Kidney epithelial cell (primary cell): ENCODE data around the gene TYK2. TPM values are rescaled to one million over a fixed set of nuclear protein-coding genes. Genes with fewer than 3 reads are reported as not detected.
A peak's percentile ranks its signal among the peaks of the same experiment; 100 is the strongest.

Experiments used
- DNase-seq: peaks from one replicate; pipeline ENCODE4 v3.0.0-alpha.2; 2010; ENCODE audit warnings: low read depth
- H3K27me3 ChIP-seq: 2 replicates; pipeline ENCODE4 v1.6.0; 2011; ENCODE audit warnings: low read length; ENCODE audit not compliant: control insufficient read depth, insufficient read depth
- H3K36me3 ChIP-seq: 2 replicates; pipeline ENCODE4 v1.5.1; 2011; ENCODE audit warnings: low read length; ENCODE audit not compliant: control insufficient read depth, insufficient read depth
- H3K4me3 ChIP-seq: 2 replicates; pipeline ENCODE4 v1.5.1; 2011; ENCODE audit warnings: low read depth, mild to moderate bottlenecking, control low read depth, low read length
- CTCF ChIP-seq: IDR thresholded peaks from 2 replicates; pipeline ENCODE4 v1.5.1; 2011; ENCODE audit warnings: mild to moderate bottlenecking, moderate library complexity, low read length, control low read depth, inconsistent platforms; ENCODE audit not compliant: insufficient read depth, poor library complexity, severe bottlenecking
- total RNA-seq: library from RNA; depleted of rRNA; stranded (reverse); fragments of >200 nt; gene quantifications from 2 replicates; pipeline ENCODE4 v1.2.3, GENCODE V29; 2015

Gene TYK2
- 64.8 and 104 TPM in 2 replicates for total RNA-seq

- no peak for TF ChIP-seq CTCF
- DNase-seq = peak; percentile 95
- H3K36me3 ChIP-seq = no peaks in the 10 kb centered on the region
- H3K27me3 ChIP-seq = no peaks in the 10 kb centered on the region
- peak within 1 kb of the TSS; percentile 82 for H3K4me3 ChIP-seq
Measured at GRCh38 chr19:10380313-10381102, at the start of gene TYK2. TYK2 (minus strand) TSS chr19:10380572; CDS start chr19:10378406, 2,166 bp downstream.

- DNase-seq = no peak
- Histone ChIP-seq H3K4me3 (no peak overlapping the region), H3K36me3 (no peaks in the 10 kb centered on the region), H3K27me3 (peaks cover 30% of the 10 kb centered on the region)
- TF ChIP-seq CTCF = no peak
Measured at GRCh38 chr19:10428996-10429381, 48.6 kb upstream of the TYK2 start.

DNA sequence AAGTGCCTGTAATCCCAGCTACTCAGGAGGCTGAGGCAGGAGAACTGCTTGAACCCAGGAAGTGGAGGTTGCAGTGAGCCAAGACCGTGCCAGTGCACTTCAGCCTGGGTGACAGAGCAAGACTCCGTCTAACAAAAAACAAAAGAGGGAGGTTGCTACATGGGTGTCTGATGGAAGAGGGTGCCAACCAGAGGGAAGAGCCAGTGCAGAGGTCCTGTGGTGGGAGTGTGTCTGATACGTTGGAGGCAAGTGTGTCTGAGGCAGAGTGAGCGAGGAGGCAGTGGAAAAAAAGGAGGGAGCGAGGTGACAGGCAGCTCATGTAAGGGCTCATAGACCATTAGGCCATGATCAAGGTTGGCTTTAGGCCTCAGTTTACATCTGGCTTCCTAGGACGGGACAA, 46.8 kb upstream of the TYK2 start:
- no peak for TF ChIP-seq CTCF
- peaks cover 38% of the 10 kb centered on the region for H3K27me3 ChIP-seq
- H3K4me3 ChIP-seq = no peak overlapping the region
- H3K36me3 ChIP-seq = no peaks in the 10 kb centered on the region
- no peak for DNase-seq

DNA sequence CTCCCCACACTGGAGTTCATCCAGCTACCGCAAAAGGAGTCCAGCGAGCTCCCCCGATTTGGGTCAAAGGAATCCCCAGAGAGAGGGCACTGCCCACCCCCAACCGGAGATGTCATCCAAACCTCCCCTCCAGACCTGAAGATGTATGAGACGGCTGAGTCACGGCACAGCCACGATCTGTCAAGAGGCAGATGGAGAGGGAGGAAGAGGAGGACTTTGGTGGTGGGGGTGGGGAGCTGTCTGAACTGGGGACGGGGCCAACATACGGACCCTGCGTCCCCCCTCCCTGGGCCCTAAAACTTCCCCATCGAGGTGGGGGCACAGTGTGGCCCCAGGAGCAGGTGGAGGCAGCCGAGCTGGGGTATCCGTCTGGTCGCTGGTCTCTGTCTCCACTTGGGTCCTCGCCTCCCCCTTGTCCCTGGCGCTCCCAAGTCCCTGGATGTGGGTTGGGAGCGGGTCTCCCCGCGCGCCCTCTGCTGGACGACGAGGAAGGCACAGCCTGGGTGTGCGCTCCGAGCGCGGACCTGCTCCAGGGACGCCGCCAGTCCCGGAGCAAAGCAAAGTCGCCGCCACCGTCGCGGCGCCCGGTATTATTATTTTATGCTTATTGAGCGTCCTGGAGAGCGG, 43.8 kb upstream of the TYK2 start:
- peak; percentile 94 for TF ChIP-seq CTCF
- no peak for DNase-seq
- Histone ChIP-seq H3K4me3 (no peak overlapping the region), H3K27me3 (peaks cover 54% of the 10 kb centered on the region), H3K36me3 (no peaks in the 10 kb centered on the region)

DNA sequence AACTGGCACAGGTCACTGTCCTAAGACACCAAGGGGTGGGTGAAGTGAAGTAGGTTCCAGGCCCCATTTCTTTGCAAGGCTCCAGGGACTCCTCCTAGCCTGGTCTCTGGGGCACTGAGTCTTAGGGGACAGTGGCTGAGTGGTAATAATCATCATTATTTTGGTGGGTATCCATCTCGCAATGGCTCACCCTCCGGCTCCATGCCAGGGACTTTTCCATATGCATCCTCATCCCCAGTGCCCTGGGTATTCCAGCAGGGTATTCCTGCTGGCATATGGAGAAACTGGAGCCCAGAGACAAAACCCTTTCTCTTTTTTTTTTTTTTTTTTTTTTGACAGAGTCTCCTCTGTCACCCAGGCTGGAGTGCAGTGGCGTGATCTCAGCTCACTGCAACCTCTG, 42.5 kb upstream of the TYK2 start:
- Histone ChIP-seq H3K36me3 (no peaks in the 10 kb centered on the region), H3K4me3 (no peak overlapping the region), H3K27me3 (peaks cover 67% of the 10 kb centered on the region)
- DNase-seq = no peak
- TF ChIP-seq CTCF = no peak

- H3K27me3 ChIP-seq = peaks cover 74% of the 10 kb centered on the region
- H3K36me3 ChIP-seq = no peaks in the 10 kb centered on the region
- TF ChIP-seq CTCF = no peak
- DNase-seq = no peak
- no peak overlapping the region for H3K4me3 ChIP-seq
Measured at GRCh38 chr19:10422046-10422461, 41.7 kb upstream of the TYK2 start.
